Stimulated activated CD8-positive, alpha-beta memory T cell treated with anti-CD3 and anti-CD28 coated beads, Interleukin-4, amount 100 ng/mL, for 4 hours (primary cell): ENCODE data around the gene TAF6L.
A peak's percentile ranks its signal among the peaks of the same experiment; 100 is the strongest.
"Not testable (repeated sequence)": the region's sequence is repeated elsewhere in the genome, so short reads cannot be mapped to it uniquely, and the experiment has no call there.

Experiments
- DNase-seq, 2 donors: peaks; one replicate each; pipeline ENCODE4 v3.0.0-alpha.2; 2020; ENCODE audit warnings: low read depth in 2 of 2, low spot score in 1 of 2

TAF6L gene

DNA sequence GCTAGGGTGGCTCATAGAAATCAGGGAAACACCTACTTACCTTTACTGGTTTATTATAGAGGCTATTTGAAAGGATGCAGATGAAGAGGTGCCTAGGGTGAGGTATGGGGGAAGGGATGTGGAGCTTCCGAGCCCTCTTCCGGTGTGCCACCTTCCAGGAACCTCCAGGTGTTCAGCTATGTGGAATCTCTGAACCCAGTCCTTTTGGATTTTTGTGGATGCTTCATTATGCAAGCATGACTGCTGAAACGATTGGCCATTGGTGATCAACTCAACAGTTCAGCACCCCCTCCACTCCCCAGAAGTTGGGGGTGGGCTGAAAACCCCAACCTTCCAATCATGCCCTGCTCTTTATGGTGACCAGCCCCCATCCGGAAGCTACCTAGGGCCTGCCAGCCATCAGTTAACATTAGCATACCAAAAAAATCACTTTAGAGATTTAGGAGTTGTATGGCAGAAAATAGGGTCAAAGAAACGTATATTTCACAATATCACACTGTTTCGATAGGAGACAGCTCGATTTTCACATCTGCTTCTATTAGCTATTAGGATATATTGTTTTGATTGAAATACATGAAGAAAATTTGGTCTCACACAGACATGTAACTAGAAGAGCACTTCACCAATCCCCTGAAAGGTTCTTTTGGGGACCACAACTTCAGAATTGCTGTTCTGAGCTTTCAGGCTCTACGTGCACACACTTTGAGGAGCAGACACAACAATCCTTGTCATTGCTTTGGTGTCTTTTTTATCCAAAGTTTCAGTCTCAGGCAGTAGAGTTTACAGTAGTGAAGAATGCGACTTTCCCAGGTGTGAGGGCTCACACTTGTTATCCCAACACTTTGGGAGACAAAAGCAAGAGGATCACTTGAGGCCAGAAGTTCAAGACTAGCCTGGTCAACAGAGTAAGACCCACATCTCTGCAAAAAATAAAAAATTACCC lies 13.1 kb upstream of the TAF6L start:
- DNase-seq, result no peak

DNA sequence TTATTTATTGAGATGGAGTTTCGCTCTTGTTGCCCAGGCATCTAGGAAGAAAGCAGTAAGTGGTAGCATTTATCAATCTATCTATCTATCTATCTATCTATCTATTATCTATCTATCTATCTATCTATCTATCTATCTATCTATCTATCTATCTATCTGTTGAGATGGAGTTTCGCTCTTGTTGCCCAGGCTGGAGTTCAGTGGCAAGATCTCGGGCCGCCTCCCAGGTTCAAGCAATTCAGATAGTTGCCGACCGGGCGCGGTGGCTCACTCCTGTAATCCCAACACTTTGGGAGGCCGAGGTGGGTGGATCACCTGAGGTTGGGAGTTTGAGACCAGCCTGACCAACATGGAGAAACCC lies 10.3 kb upstream of the TAF6L start:
- DNase-seq, result not testable (repeated sequence)

DNA sequence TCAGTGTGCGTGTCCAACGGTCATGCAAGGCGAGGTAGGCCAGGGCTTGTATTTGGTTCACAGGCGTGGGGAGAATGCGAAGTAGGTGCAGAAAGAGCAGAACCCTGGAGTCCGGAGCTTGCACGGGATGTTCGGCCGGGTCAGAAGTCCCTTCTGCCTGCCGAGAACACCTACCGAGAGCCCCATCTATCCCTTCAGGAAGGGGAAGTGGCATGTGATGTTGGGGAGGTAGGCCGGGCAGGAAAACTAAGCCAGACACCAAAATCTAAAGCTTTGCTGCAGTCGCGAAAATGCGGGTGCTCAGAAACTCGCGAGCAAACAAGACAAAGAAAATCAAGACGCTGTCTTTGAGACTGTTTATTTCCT lies 435 bp upstream of the TAF6L start:
- DNase-seq, result no peak

DNA sequence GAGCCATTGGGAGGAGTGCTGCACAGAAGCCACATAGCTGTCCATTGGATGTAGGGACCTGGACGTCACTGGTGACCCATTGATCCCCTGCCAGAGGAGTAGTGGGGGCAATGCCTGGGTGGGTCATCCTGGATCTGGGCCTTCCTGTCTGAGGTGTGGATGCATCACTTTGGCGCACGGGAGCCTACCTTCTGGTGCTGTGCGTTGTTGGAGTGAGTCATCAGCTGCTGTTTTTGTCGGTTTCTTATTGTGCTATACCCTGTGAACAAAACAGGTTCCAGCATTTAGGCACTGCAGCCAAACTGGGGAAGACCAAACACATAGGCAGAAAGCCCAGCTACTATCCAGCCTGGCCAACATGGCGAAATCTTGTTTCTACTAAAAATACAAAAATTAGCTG lies 3.2 kb downstream of the TAF6L start:
- DNase-seq, result no peak

DNA sequence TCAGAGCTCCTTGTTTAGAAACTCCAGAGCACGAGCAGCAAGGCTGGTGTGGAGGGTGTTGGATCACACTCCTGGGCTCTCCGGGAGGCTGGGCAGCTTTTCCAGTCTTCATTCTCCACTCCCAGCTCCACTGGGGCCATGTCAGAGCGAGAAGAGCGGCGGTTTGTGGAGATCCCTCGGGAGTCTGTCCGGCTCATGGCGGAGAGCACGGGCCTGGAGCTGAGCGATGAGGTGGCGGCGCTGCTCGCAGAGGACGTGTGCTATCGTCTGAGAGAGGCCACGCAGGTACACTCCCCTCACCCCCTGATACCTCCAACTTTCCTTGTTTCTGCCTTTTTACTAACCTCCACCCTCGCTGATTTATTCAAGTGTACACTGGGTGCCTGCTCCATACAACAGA lies 4.5 kb downstream of the TAF6L start:
- DNase-seq, result no peak

DNA sequence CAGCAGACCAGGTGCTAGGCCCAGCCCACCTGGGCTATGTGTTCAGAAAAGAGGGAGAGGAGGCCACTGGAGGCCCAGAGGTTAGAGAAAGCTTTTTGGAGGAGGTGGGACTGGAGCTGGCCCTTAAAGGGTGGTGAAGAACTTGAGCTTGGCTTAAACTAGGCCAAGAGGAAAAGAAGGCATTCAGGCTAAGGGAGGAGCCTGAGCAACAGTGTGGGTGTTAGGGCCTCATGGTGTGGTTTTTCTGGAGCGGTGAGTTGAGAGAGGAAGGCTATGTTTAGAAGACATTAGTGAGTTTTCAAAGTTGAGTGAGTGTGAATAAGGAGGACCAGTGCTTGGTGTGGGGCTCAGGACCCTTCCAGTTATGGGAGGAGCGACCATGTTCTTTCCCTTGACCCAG lies 6.2 kb downstream of the TAF6L start:
- no peak for DNase-seq

DNA sequence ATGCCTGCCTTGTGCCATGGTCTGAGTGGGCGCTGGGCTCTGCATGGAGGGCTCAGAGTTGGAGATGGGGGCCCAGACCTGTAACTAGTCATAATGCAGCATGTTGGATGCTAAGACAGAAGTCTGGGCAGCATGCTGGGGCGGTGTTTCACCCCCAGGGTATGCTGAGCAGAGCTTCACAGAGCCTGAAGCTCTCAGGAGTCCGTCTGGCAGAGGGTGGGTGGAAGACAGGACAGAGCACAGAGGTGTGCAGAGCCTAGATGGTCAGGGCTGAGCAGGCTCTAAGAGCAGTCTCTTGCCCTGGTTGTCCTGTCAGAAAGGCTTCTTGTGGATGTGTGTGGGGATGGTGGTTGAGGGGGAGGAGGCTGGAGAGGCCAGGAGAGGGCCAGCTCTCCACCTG lies 7.2 kb downstream of the TAF6L start:
- DNase-seq, result no peak

DNA sequence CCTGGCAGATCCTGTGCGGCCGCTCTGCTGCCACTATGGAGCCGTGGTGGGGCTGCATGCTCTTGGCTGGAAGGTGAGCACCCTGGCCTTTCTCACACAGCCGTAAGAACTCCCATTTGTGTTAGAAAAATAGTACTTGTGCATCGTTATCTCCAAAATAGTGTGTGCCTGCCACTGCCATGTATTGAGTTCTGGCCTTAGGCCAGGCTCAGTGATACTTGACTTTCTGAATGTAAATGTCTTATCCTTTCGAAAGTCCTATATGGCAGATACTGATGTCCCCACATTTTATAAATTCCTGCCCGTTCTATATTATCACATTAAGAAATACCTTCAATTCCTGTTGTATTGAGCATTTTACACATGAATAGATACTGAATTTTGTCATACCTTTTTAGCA lies 11.6 kb downstream of the TAF6L start:
- DNase-seq, result no peak

DNA sequence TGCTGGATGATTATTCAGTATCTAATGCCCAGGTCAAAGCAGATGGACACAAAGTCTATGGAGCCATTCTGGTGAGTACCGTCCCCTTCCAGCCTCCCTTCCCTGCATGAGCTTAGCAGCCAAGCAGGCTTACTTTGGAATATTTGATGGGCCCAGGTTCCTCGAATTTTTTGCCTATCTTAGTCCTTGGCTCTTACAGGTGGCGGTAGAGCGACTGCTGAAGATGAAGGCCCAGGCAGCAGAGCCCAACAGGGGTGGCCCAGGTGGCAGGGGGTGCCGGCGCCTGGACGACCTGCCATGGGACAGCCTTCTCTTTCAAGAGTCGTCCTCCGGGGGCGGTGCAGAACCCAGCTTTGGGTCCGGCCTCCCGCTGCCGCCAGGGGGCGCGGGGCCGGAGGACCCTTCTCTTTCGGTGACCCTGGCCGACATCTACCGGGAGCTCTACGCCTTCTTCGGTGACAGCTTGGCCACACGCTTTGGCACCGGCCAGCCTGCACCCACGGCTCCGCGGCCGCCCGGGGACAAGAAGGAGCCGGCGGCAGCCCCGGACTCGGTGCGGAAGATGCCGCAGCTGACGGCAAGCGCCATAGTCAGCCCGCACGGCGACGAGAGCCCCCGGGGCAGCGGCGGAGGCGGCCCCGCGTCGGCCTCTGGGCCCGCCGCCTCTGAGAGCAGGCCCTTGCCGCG lies 15.3 kb downstream of the TAF6L start:
- peak; percentile 61 to 72 for DNase-seq

DNA sequence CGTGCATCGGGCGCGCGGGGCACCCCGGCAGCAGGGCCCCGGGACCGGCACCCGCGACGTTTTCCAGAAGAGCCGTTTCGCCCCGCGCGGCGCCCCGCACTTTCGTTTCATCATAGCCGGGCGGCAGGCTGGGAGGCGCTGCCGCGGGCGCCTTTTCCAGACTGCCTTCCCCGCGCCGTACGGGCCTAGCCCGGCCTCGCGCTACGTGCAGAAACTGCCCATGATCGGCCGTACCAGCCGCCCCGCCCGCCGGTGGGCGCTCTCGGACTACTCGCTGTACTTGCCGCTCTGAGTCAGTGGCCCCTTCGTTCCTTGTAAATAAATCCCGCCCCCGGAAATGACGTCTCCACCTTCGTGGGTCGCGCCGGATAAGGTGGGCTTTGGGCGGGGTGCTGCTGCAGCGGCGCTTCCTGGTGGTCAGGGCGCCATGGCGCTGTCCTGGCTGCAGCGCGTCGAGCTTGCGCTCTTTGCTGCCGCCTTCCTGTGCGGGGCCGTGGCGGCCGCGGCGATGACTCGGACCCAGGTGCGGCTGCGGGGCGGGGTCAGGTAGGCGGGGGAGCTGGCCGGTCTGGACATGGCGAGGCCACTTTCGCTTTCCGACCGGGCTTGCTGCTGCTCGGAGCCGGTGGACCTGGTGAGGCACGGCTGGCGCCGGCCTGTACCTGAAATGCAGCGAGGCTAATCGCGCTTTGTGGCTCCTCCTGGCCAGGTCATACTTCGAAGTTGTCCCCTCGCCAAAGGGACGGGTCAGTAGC lies 16.0 kb downstream of the TAF6L start, which contains the start of gene TMEM179B:
TSS of gene TMEM179B (plus strand) at position 398 of the 755 bp plus-strand sequence. CDS start at position 428, 30 bp downstream.
- peak; percentile 97 to 99 for DNase-seq

DNA sequence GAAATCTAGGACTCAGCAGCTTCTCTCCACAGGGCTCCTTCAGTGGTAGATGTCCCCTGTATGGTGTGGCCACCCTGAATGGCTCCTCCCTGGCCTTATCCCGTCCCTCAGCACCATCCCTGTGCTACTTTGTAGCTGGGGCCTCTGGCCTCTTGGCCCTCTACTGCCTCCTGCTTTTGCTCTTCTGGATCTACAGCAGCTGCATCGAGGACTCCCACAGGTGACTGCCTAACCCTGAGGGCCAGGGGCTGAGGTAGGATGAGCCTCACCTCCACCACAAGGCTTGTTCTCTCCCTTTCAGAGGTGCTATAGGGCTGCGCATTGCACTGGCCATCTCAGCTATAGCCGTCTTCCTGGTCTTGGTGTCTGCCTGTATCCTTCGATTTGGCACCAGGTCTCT lies 17.8 kb downstream of the TAF6L start:
- no peak for DNase-seq

DNA sequence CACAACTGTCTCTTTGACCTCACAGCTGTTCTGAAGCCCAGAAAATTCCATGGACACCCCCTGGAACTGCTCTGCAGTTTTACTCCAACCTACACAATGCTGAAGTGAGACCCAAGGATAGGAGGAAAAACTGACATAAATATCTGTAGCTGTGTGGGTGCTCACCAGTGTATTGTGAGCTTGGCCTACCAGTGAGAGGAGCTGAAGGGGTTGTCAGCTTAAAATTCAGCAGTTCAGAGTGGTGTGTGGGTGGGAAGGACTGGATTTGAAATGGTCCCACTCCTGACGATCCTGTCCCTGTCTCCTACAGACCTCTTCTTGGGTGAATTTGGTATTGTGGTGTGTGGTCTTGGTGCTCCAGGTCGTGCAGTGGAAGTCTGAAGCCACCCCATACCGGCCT lies 18.4 kb downstream of the TAF6L start:
- no peak for DNase-seq

DNA sequence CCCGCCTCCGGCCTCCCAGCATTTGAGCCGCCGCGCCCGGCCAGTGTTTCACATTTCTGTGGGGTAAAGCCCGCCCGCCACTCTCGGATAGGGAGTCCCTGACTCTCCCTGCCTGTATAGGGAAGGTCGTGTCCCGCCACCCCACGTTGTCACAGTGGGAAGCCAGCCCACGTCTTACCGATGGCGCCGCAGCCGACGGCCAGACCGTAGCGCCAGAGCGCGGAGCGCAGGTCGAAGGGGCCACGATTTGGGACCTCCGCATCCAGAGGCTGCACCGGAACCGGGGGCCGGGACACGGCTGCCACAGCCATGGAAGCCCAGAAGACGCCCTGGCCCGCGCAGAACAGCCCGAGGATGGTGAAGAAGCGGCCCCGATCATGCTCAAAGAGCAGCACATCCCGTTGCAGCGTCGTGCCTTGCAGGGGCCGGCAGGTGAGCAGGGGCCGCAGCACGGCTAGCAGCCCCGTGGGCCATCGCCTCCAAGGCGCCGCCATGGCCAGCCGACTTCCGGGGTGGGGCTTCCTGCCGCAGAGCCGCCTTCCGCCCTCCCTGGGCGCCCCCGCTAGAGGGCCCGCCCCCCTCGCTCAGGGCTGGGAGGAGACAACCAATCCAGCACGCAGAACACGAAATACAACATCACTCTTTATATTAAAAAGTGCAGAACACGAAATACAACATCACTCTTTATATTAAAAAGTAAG lies 20.5 kb downstream of the TAF6L start, which contains the start of gene TMEM223:
TSS of gene TMEM223 (minus strand) at position 506 of the 701 bp plus-strand sequence. CDS start at position 494, 12 bp downstream.
- peak; percentile 78 to 80 for DNase-seq

DNA sequence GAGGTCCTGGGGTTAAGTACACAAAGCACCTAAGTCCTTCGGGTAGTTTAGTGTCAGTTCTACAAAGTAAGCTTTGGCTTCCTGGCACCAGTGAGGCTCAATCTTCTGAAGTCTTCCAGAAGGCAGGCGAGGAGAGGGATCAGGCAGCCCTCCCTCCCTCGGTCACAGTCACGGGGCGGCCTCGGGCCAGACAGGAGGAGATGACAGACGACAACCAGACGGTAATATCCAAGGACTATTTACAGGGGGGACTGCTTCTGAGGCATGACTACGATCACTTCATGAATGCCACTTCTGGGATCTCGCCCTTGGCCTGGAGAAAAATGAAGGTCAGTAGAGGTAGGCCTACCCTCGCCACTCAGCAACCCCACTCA lies 21.0 kb downstream of the TAF6L start:
- DNase-seq, result no peak

DNA sequence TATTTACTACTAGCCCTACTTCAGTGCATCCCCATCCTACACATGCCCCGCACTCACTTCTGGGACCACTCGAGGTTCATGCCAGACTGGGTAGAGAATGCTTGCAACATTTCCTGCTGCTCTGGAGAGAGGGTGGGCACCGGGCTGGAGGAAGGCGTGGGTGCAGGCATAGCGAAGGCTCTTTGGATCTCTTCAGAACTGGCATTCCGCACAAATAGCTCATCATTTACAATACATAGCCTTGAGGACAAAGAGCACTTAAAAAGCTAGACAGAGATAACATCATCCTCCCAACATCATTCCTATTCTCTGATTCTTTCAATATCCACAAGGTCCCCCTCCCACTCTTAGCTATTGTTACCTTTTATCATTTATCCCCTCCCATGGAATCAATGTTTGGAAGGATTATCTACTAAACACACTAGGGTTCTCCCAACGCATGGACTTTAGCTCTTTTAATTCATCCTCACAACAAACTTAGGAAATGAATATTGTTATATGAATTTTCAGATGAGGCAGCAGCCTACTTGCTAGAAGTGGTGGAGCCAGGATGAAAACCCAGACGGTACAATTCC lies 23.1 kb downstream of the TAF6L start:
- no peak for DNase-seq

DNA sequence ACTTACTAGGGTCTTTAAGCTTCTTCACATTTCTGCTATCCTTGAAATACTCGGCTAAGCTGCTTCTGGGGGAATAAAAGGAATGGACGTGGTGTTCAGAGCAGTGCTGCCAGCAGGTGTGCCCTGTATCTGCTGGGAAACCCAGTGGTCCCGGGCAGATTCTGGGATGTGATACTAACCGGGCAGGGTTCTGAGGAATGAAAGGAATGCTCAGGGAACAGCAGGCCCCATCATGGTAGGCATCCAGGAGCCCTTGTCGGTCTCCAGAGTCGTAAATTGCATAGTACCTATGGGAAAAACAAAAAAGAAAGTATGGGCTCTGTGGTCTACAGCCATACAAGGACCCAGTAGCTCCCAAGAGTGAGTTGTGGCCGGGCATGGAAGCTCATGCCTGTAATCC lies 25.1 kb downstream of the TAF6L start:
- no peak for DNase-seq

DNA sequence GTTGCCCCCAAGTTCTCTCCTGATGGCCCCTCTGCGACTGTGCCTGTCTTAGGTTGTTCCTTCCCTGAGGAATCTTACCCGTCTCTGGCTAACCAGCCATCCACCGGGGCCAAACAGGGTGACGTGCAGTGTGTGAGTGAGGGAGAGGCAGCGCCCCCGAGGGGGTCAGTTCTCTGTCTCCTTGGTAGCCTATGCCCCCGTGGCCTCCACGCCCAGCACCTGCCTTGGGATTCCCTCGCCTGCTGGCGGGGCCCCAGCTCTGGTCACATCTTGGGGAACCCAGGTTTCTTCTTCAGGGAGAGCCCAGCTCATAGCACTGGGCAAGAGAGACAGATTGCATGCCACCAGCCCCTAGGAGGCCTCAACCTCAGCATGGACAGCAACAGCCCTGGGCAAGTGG lies 28.3 kb downstream of the TAF6L start:
- DNase-seq, result no peak

DNA sequence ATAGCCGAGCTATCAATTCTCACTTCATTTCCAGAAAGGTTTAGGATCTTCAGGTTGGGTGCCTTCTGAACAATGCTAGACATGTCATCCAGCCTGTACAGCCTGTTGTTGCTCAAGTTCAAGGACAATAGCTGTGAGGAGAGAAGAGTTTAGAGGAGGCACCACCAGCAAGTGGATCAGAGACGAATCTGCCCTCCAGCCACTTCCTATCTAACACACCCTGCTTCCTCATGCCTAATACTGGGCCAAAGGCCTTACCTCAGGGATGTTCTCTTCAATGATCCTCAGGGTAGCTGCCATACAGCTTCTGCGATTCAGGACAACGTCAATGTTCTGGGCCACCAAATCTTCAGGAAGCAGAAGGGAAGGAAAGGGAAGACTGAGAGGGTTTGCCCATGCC lies 29.9 kb downstream of the TAF6L start:
- DNase-seq, result no peak

DNA sequence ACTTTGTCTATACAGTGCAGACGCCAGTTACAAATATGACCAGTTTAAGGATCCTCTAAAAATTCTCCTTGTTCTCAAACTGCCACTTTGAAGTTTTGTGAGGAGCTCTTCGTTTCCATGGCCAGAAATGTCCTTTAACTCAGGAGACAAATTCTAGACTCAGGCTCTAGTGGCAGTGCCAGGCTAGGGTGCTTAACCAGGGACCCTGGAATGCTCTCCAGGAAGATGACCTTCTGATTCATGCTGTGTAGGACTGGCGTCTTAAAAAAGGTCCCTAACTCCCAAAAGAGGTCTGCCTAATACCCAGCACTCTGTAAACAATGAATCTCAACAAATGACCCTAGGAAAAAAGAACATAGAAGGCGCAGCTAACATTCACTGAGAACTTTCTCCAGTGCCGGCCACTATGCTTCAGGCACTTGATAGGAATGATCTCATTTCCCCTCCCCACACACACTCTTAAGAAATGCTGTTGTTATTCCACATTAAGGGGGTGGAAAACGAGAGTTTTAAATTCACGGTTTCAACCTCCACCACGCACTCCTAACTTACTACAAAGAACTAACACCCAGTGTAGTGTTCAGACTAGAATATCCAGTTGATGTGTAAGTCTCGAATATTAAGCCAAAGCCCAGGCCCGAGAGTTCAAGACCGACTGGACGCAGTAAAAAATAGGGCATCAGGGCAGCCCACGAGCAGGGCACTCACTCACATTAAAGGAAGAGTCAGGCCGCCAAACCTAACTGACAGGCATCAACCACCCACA lies 33.3 kb downstream of the TAF6L start:
- no peak for DNase-seq
